Testis (tissue), 3 donors: ENCODE data around the gene RALGPS2. TPM values are rescaled to one million over a fixed set of nuclear protein-coding genes. Genes with fewer than 3 reads are reported as not detected.

Experiments used
- DNase-seq: peaks from one replicate; pipeline ENCODE4 v3.0.0-alpha.2; 2019
- H3K27ac ChIP-seq, 2 donors: fragments of 200-600 bp; sonication (generic); one replicate each; pipeline ENCODE4 v1.5.1; 2019
- H3K27me3 ChIP-seq: fragments of 200-600 bp; sonication (generic); one replicate; pipeline ENCODE4 v1.5.1; 2019
- H3K36me3 ChIP-seq: fragments of 200-600 bp; sonication (generic); one replicate; pipeline ENCODE4 v1.5.1; 2017; ENCODE audit warnings: low read depth; ENCODE audit errors: missing control alignments
- H3K4me1 ChIP-seq: fragments of 200-600 bp; sonication (generic); one replicate; pipeline ENCODE4 v1.5.1; 2019
- H3K4me3 ChIP-seq, 2 donors: fragments of 200-600 bp; sonication (generic); one replicate each; pipeline ENCODE4 v1.5.1; 2017 to 2019
- H3K9me3 ChIP-seq: fragments of 200-600 bp; sonication (generic); one replicate; pipeline ENCODE4 v1.5.1; 2017
- POLR2A ChIP-seq: fragments of 450-650 bp; IDR thresholded peaks from one replicate; pipeline ENCODE4 v1.6.1; 2017; ENCODE audit warnings: antibody characterized with exemption, mild to moderate bottlenecking, moderate library complexity
- WGBS, 2 donors: methylation state at CpG; one replicate each; pipeline ENCODE4 v1.1.5; 2018; 5-methylcytosine and 5-hydroxymethylcytosine counted together
- intact Hi-C: fragments of 100-400 bp; cut with DNase I; formaldehyde crosslinking; loops from one replicate; pipeline ENCODE4 v1.15.1; 2023; ENCODE audit warnings: low total_unique reads
- polyA plus RNA-seq: library from polyadenylated mRNA; stranded (reverse); fragments of 350-450 nt; fragmentation: Illumina TruSeq; extraction: RNeasy Lipid Tissue Mini Kit (QIAGEN cat#74804); gene quantifications from one replicate; pipeline ENCODE4 v1.2.3, GENCODE V29; 2014; ENCODE audit warnings: low read depth, low replicate concordance; ENCODE audit not compliant: insufficient read depth
- total RNA-seq, 2 donors: library from RNA; depleted of rRNA; stranded (reverse); fragments of >200 nt; gene quantifications; one replicate each; pipeline ENCODE4 v1.2.3, GENCODE V29; 2016
- TF ChIP-seq, protein P1 (sequence below), 3 experiments: fragments of 450-650 bp in 2 of 3; fragments of 200-600 bp in 1 of 3; sonication (generic) in 1 of 3; IDR thresholded peaks; one replicate each; pipeline ENCODE4 v1.5.1; 2016 to 2019; ENCODE audit warnings: antibody characterized with exemption in 3 of 3, mild to moderate bottlenecking in 2 of 3, moderate library complexity in 1 of 3

RALGPS2 gene
- total and polyA plus RNA-seq, 3 donors from 2014 or later, result 56.3 to 224 (median 78.6) TPM

- Histone ChIP-seq H3K4me1 (peaks cover 42% of the 10 kb centered on the region), H3K27me3 (no peaks in the 10 kb centered on the region), H3K36me3 (no peaks in the 10 kb centered on the region), H3K9me3 (no peaks in the 10 kb centered on the region), H3K4me3 (no peak overlapping the region), H3K27ac (peak overlapping the region; percentile 57 to 75)
- TF ChIP-seq, protein P1, sequence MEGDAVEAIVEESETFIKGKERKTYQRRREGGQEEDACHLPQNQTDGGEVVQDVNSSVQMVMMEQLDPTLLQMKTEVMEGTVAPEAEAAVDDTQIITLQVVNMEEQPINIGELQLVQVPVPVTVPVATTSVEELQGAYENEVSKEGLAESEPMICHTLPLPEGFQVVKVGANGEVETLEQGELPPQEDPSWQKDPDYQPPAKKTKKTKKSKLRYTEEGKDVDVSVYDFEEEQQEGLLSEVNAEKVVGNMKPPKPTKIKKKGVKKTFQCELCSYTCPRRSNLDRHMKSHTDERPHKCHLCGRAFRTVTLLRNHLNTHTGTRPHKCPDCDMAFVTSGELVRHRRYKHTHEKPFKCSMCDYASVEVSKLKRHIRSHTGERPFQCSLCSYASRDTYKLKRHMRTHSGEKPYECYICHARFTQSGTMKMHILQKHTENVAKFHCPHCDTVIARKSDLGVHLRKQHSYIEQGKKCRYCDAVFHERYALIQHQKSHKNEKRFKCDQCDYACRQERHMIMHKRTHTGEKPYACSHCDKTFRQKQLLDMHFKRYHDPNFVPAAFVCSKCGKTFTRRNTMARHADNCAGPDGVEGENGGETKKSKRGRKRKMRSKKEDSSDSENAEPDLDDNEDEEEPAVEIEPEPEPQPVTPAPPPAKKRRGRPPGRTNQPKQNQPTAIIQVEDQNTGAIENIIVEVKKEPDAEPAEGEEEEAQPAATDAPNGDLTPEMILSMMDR (IDR thresholded peaks at IDR 0.05), result no peak
- no peak for TF ChIP-seq POLR2A
- DNase-seq, result no peak
- 63 to 64% methylated on average over 7 to 11 of the region's 11 CpGs for WGBS, 2 donors
- intact Hi-C loops, result no loop called here
These were observed 213.3 kb downstream of the RALGPS2 start for GRCh38 chr1:178938101-178938958.

GRCh38 chr1:178938959-178939317, 213.9 kb downstream of the RALGPS2 start:
- TF ChIP-seq POLR2A, result no peak
- TF ChIP-seq, protein P1 (IDR thresholded peaks at IDR 0.05), result no peak
- Histone ChIP-seq H3K36me3 (no peaks in the 10 kb centered on the region), H3K27me3 (no peaks in the 10 kb centered on the region), H3K9me3 (no peaks in the 10 kb centered on the region), H3K4me1 (peaks cover 36% of the 10 kb centered on the region), H3K27ac (peak overlapping the region in 1 of 2 donors; percentile 75), H3K4me3 (no peak overlapping the region)
- 21 to 41% methylated on average over 3 to 10 of the region's 10 CpGs for WGBS, 2 donors
- intact Hi-C loops, result no loop called here
- DNase-seq, result peak; percentile 75

DNA sequence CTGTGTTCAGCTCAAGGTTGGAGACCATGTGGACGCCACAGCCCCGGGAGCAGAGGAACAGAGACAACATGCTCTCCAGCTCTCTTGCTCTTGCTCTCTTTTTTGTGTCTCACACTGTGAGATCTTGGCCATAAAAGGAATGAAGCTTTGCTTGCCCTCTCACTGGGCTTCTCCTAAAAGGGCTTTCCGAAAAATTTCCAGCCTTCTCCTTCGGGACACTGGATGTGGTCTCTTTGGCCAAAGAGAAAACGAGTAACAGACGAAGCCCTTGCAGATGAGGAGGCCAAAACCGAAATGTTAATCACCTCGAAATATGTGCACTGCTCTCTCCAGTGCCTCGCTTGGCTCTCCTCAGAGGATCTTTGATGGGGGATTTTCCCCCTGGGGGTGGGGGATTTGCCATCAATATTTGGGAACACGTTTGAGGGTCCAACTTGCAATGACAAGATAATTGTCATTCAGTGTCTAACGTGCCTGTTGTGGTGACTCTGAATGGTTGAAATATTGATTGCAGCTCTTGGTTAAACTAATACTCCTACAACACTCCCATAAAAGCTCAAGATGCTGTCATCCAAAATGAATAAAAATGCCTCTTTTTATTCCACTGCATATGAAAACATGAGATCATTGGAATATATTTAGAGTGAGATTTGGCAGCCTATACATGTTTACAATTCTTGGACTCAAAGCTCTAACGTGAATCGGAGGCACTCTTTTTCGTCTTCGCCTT, 214.5 kb downstream of the RALGPS2 start:
- peak overlapping the region; percentile 39 to 75 for H3K27ac ChIP-seq
- H3K9me3 ChIP-seq, result no peaks in the 10 kb centered on the region
- TF ChIP-seq POLR2A, result no peak
- TF ChIP-seq, protein P1 (IDR thresholded peaks at IDR 0.05), result no peak
- 55 to 62% methylated on average over 15 of the region's 15 CpGs for WGBS, 2 donors
- H3K36me3 ChIP-seq, result no peaks in the 10 kb centered on the region
- peaks cover 31% of the 10 kb centered on the region for H3K4me1 ChIP-seq
- peak; percentile 52 for DNase-seq
- no peaks in the 10 kb centered on the region for H3K27me3 ChIP-seq
- intact Hi-C loops, result no loop called here
- H3K4me3 ChIP-seq, result no peak overlapping the region

- no peak overlapping the region for H3K4me3 ChIP-seq
- no peak for DNase-seq
- H3K36me3 ChIP-seq, result no peaks in the 10 kb centered on the region
- no peaks in the 10 kb centered on the region for H3K27me3 ChIP-seq
- intact Hi-C loops, result no loop called here
- peaks cover 31% of the 10 kb centered on the region for H3K4me1 ChIP-seq
- TF ChIP-seq, protein P1 (IDR thresholded peaks at IDR 0.05), result no peak
- TF ChIP-seq POLR2A, result no peak
- WGBS, 2 donors, result 78 to 87% methylated on average over 7 of the region's 7 CpGs
- no peaks in the 10 kb centered on the region for H3K9me3 ChIP-seq
- peak overlapping the region; percentile 39 to 75 for H3K27ac ChIP-seq
These were observed 215.2 kb downstream of the RALGPS2 start for GRCh38 chr1:178940068-178940765.
